Brain microvascular endothelial cell (primary cell): ENCODE results near the gene SMU1.

Experiments used
- DNase-seq: peaks from one replicate; pipeline ENCODE4 v3.0.0-alpha.2; 2020
- H3K27ac ChIP-seq: fragments of 250-450 bp; sonication (Bioruptor Pico); 2 replicates; pipeline ENCODE4 v1.5.1; 2020; ENCODE audit warnings: mild to moderate bottlenecking, moderate library complexity
- H3K27me3 ChIP-seq: fragments of 250-450 bp; sonication (Bioruptor Pico); replicated peaks from 2 replicates; pipeline ENCODE4 v1.5.1; 2020; ENCODE audit warnings: mild to moderate bottlenecking
- H3K36me3 ChIP-seq: fragments of 250-450 bp; sonication (Bioruptor Pico); replicated peaks from 2 replicates; pipeline ENCODE4 v1.5.1; 2020; ENCODE audit warnings: mild to moderate bottlenecking
- H3K4me3 ChIP-seq: 2 replicates; pipeline ENCODE4 v1.5.1; 2011; ENCODE audit warnings: low read depth, mild to moderate bottlenecking, control low read depth, low read length, moderate library complexity
- CTCF ChIP-seq: IDR thresholded peaks from 2 replicates; pipeline ENCODE4 v1.5.1; 2011; ENCODE audit warnings: low read depth, mild to moderate bottlenecking, moderate library complexity, low read length, control low read depth, inconsistent platforms; ENCODE audit errors: missing control alignments
- in situ Hi-C: cut with HindIII; loops from 2 replicates; pipeline ENCODE4 v1.10.0; 2017; ENCODE audit warnings: low sequenced_read_pairs, low pct_ligation_motif_present

The SMU1 gene

GRCh38 chr9:33068991-33069390 is 7.5 kb downstream of the SMU1 start:
- Histone ChIP-seq H3K27ac (no peak overlapping the region), H3K27me3 (no peaks in the 10 kb centered on the region), H3K36me3 (peaks cover 58% of the 10 kb centered on the region), H3K4me3 (no peak overlapping the region)
- in situ Hi-C loops = no loop called here
- DNase-seq = no peak
- no peak for TF ChIP-seq CTCF

- no peaks in the 10 kb centered on the region for H3K27me3 ChIP-seq
- peaks cover 62% of the 10 kb centered on the region for H3K36me3 ChIP-seq
- in situ Hi-C loops = no loop called here
- no peak overlapping the region for H3K4me3 ChIP-seq
- no peak overlapping the region for H3K27ac ChIP-seq
- no peak for TF ChIP-seq CTCF
- DNase-seq = no peak
These were observed 11.1 kb downstream of the SMU1 start for GRCh38 chr9:33065157-33066076.

- no peak for TF ChIP-seq CTCF
- Histone ChIP-seq H3K4me3 (no peak overlapping the region), H3K27me3 (no peaks in the 10 kb centered on the region), H3K36me3 (peaks cover 34% of the 10 kb centered on the region), H3K27ac (no peak overlapping the region)
- in situ Hi-C loops = no loop called here
- DNase-seq = no peak
These were observed 25.3 kb downstream of the SMU1 start for GRCh38 chr9:33051144-33051543.

- Histone ChIP-seq H3K36me3 (peaks cover 29% of the 10 kb centered on the region), H3K4me3 (no peak overlapping the region), H3K27ac (no peak overlapping the region), H3K27me3 (no peaks in the 10 kb centered on the region)
- in situ Hi-C loops = no loop called here
- no peak for TF ChIP-seq CTCF
- no peak for DNase-seq
These were observed 26.7 kb downstream of the SMU1 start for GRCh38 chr9:33049680-33050361.

- no peak for TF ChIP-seq CTCF
- peaks cover 28% of the 10 kb centered on the region for H3K36me3 ChIP-seq
- in situ Hi-C loops = no loop called here
- no peak overlapping the region for H3K27ac ChIP-seq
- H3K27me3 ChIP-seq = no peaks in the 10 kb centered on the region
- DNase-seq = no peak
- H3K4me3 ChIP-seq = no peak overlapping the region
These were observed 28.4 kb downstream of the SMU1 start for GRCh38 chr9:33048054-33048465.
